ENCODE results near the gene CDH23.

CDH23 gene

GRCh38 chr10:71805776-71806703 lies 409.3 kb downstream of the CDH23 start:
- DNase-seq = peak in 3 of 14 donors; percentile 34 to 63 (median 49)

- no peak for DNase-seq
Measured at GRCh38 chr10:71806704-71807556, 410.2 kb downstream of the CDH23 start.

- no peak for DNase-seq
Measured at GRCh38 chr10:71807557-71808510, 411.1 kb downstream of the CDH23 start.

GRCh38 chr10:71809628-71810027 lies 412.9 kb downstream of the CDH23 start:
- DNase-seq = no peak

- no peak for DNase-seq
Measured at GRCh38 chr10:71810048-71810750, 413.5 kb downstream of the CDH23 start.

GRCh38 chr10:71811351-71811750 lies 414.6 kb downstream of the CDH23 start:
- DNase-seq = no peak

- DNase-seq = peak in 10 of 14 donors; percentile 24 to 82 (median 58)
Measured at GRCh38 chr10:71812016-71812912, 415.5 kb downstream of the CDH23 start.

DNA sequence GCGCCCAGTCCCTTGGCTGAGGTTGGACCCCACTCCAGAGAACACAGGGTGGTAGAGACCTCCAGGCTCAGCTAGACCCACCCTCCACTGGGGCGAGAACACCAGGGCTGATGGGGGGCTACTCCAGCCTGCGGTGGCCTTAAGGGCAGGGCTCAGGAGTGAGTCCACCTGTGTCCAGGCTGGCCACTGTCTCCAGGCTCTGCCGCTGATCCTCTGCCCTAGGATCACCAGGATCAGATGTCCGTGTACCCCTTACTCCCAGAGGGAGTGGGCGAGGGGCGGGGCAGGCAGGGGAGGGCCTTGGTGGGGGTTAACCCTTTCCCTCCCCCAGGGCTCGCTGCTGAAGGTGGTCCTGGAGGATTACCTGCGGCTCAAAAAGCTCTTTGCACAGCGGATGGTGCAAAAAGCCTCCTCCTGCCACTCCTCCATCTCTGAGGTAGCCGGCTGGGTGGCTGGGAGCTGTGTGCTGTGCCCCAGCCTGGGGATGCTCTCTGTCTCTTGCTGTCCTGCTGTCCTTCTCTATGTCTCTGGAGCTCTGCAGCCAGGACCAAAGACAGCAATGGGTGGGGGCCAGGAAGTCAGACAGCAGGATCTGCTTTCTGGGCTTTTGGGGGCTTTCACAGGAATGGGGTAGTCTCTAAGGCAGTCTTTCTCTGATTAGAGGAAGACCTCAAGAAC lies 416.3 kb downstream of the CDH23 start:
- DNase-seq = no peak

DNA sequence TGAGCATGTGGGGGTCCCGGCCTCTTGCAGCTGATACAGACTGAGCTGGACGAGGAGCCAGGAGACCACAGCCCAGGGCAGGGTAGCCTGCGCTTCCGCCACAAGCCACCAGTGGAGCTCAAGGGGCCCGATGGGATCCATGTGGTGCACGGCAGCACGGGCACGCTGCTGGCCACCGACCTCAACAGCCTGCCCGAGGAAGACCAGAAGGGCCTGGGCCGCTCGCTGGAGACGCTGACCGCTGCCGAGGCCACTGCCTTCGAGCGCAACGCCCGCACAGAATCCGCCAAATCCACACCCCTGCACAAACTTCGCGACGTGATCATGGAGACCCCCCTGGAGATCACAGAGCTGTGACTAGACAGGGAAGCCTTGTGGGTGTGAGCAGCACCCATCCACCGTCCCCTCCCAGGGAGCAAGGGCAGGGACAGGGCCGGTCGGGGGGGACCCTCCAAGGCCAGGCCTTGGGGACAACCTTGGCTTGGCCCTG lies 418.2 kb downstream of the CDH23 start:
- no peak for DNase-seq

DNA sequence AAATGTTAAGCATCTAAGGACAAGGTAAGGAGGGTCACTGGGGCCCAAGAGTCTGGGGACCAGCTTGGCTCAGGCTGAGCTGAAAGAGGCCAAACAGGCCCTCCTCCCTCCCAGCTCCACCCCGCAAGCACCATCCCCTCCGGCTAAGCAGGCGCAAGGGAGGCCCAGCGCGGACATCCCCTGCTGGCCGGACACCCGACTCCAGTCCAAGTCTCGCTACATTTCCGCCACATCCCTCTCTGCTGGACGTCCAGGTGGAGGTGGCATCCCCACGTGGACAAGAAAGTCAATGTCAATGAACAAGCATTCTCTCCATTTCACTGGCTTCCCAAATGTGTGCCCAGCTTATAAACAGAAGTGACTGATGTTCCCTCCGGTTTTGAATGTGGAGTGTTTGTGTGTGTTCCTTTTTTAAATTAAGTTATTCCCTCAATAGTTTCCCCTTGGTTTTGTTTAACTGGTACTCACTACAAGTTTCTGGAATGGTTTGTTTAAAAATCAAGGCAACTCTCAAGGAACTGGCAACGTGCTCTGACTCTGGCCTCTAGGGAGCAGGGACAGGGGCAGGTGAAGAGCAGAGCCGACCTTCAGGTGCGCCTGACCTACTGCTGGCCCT lies 418.9 kb downstream of the CDH23 start:
- no peak for DNase-seq

- DNase-seq = peak in 1 of 14 donors; percentile 12
Measured at GRCh38 chr10:71816421-71816851, 419.7 kb downstream of the CDH23 start.

GRCh38 chr10:71816936-71817618 lies 420.4 kb downstream of the CDH23 start:
- DNase-seq = peak in 1 of 14 donors; percentile 23

DNA sequence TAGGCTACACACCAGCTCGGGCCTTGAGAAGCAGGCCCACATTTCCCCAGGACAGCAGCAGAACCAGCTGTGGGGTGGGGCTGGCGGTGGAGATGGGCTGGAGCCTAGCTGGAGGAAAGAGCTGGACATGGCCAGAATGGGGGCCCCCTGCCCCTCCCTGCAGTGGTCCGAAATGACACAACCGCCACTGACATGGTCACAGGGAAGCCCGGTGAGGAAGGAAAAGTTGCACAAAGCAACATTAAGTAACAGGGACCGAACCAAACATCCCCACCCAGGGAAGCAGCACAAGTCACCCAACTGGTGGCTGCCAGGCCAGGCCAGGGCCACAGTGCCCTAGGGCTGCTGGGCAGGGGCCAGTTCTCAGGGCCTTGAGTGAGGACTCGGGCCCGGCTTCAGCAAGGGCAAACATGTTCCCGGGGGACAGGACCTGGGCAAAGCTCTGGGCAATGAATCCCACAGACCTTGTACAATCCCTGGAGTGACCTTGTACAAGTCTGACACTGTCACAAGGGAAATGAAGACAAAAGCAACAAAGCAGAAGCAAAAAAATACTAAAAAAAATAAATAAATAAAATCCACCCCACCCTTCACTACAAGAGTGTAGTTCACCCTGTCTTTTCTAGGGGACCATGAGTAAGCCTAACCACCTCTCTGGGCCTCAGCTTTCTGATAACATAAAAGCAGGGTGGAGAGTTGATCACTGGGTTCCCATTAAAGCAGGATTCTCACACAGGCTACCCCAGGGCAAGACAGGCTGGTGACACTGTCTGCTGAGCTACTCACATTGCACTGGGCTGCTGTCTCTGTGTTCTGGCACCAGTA lies 421.3 kb downstream of the CDH23 start:
- DNase-seq = peak in 1 of 14 donors; percentile 60

- no peak for DNase-seq
Measured at GRCh38 chr10:71818674-71819260, 422.0 kb downstream of the CDH23 start.

DNA sequence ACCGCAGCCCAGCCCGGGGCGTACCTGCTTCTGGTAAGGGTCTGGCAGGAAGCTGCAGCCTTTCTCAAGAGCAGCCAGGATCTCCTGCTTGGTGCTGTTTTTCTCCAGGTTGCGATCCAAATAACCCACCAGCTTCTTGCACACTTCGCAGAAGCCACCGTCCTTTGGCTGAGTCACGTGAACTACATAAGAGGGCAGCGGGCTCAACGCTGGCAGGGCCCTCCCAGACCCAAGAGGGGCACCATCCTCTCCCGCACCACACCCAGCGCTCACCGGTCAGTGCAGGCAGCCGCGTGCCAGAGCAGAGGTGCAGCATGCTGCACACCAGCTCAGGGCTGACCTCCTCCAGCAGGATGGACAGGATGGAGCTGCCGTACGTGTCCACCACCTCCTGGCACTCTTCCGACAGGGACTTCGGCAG lies 422.7 kb downstream of the CDH23 start:
- DNase-seq = no peak

- no peak for DNase-seq
Measured at GRCh38 chr10:71819985-71820384, 423.3 kb downstream of the CDH23 start.

DNA sequence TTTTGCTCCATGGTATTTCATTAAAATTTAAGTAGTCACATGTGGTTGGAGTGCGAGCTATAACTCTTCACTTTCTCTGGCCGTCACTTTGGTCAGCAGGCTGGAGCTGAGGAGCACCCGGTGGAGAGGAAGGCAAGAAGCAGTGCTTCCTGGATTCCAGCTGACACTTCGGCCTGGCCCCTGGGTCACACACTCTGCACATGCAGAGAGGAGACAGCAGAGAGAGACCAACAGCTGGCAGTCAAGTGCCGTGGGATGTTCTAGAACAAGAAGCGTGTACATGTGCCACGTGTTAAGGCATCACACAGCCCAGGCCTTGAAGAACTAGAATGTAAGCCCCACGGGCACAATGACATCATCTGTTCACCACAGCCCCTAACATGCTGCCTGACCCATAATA lies 424.2 kb downstream of the CDH23 start:
- DNase-seq = no peak

Measured in C1 segment of cervical spinal cord (tissue), 14 donors.